Transverse colon (tissue), 4 donors: ENCODE results near the gene EPB41L1. TPM values are rescaled to one million over a fixed set of nuclear protein-coding genes. Genes with fewer than 3 reads are reported as not detected.

Experiments
- DNase-seq: peaks from one replicate; pipeline ENCODE4 v3.0.0-alpha.2; 2019
- H3K27ac ChIP-seq, 4 donors: fragments of 200-600 bp; sonication (generic); 2 replicates each; pipeline ENCODE4 v1.5.1; 2016 to 2018; ENCODE audit warnings: inconsistent platforms in 4 of 4
- H3K27me3 ChIP-seq: fragments of 200-600 bp; sonication (generic); 2 replicates; pipeline ENCODE4 v1.5.1; 2017; ENCODE audit warnings: inconsistent platforms
- H3K36me3 ChIP-seq, 4 donors: fragments of 200-600 bp; sonication (generic); 2 replicates each; pipeline ENCODE4 v1.5.1; 2017 to 2019; ENCODE audit warnings: inconsistent platforms in 4 of 4
- H3K4me1 ChIP-seq, 4 donors: fragments of 200-600 bp; sonication (generic); 2 replicates each; pipeline ENCODE4 v1.5.1; 2017 to 2020; ENCODE audit warnings: inconsistent platforms in 4 of 4
- H3K4me3 ChIP-seq, 4 donors: fragments of 200-600 bp; sonication (generic); 1 replicate in 1 of 4; 2 replicates in 3 of 4; pipeline versions ENCODE4 v1.5.1 to v1.6.1; 2017 to 2019; ENCODE audit warnings: inconsistent platforms in 4 of 4
- H3K9me3 ChIP-seq, 2 donors: fragments of 200-600 bp; sonication (generic); 2 replicates each; pipeline ENCODE4 v1.5.1; 2017 to 2019; ENCODE audit warnings: inconsistent platforms in 2 of 2
- CTCF ChIP-seq, 5 experiments: fragments of 200-600 bp in 3 of 5; fragments of 450-650 bp in 2 of 5; sonication (generic) in 3 of 5; IDR thresholded peaks; 1 replicate in 2 of 5; 2 replicates in 3 of 5; pipeline ENCODE4 v1.5.1; 2016 to 2017; ENCODE audit warnings: antibody characterized with exemption in 5 of 5, inconsistent platforms in 3 of 5, mild to moderate bottlenecking in 2 of 5, moderate library complexity in 1 of 5
- EP300 ChIP-seq: sonication (generic); formaldehyde crosslinking; IDR thresholded peaks from one replicate; pipeline ENCODE4 v1.6.1; 2017; ENCODE audit warnings: antibody characterized with exemption, low read depth
- POLR2A ChIP-seq: fragments of 450-650 bp; IDR thresholded peaks from one replicate; pipeline ENCODE4 v1.6.1; 2016; ENCODE audit warnings: antibody characterized with exemption, mild to moderate bottlenecking, moderate library complexity
- POLR2AphosphoS5 ChIP-seq, 3 donors: sonication (generic); formaldehyde crosslinking; IDR thresholded peaks; one replicate each; pipeline ENCODE4 v1.6.1; 2016; ENCODE audit warnings: antibody characterized with exemption in 3 of 3
- WGBS, 2 donors: methylation state at CpG; one replicate each; pipeline ENCODE4 v1.1.5; 2018; ENCODE audit warnings: low coverage in 1 of 2; 5-methylcytosine and 5-hydroxymethylcytosine counted together
- in situ Hi-C, 4 donors: fragments of 200-750 bp; cut with MboI; loops; one replicate each; pipeline versions ENCODE4 v1.15.0 to v1.15.1; 2017; ENCODE audit warnings: low sequenced_read_pairs in 3 of 4, low pct_ligation_motif_present in 1 of 4, low pct_unique_long_range_greater_than_20kb in 1 of 4
- intact Hi-C: fragments of 100-400 bp; cut with DNase I; formaldehyde crosslinking; loops from one replicate; pipeline ENCODE4 v1.15.1; 2023; ENCODE audit warnings: low total_unique reads
- total RNA-seq, 4 donors: library from RNA; depleted of rRNA; stranded (reverse); fragments of >200 nt; gene quantifications; one replicate each; pipeline ENCODE4 v1.1.0, GENCODE V29; 2016

The EPB41L1 gene
- total RNA-seq, 4 donors from 2014 or later, result 36.4 to 167 (median 79.4) TPM

GRCh38 chr20:36206068-36206467, 51.5 kb downstream of the EPB41L1 start:
- in situ Hi-C loops, result loop anchor here (10.0 to 25.0 kb wide), 2 partner anchors 231 to 239 kb away; no protein-coding TSS in a partner anchor
- no peak for DNase-seq
- intact Hi-C loops, result no loop called here
- H3K27ac ChIP-seq, result no peak overlapping the region
- WGBS, 2 donors, result 85 to 90% methylated on average over 2 to 9 of the region's 9 CpGs
- no peak overlapping the region for H3K4me3 ChIP-seq
- H3K36me3 ChIP-seq, result peaks cover 0 to 13% (median 0%) of the 10 kb centered on the region in 4 donors
- no peaks in the 10 kb centered on the region for H3K4me1 ChIP-seq
- no peak for TF ChIP-seq CTCF (IDR thresholded peaks at IDR 0.05)
- TF ChIP-seq POLR2A, result no peak
- no peak for TF ChIP-seq EP300
- no peak for TF ChIP-seq POLR2AphosphoS5 (IDR thresholded peaks at IDR 0.05)
- no peaks in the 10 kb centered on the region for H3K27me3 ChIP-seq
- no peaks in the 10 kb centered on the region for H3K9me3 ChIP-seq

- TF ChIP-seq POLR2AphosphoS5 (IDR thresholded peaks at IDR 0.05) (no peak), EP300 (no peak), CTCF (IDR thresholded peaks at IDR 0.05) (no peak), POLR2A (no peak)
- Histone ChIP-seq H3K36me3 (peaks cover 0 to 13% (median 0%) of the 10 kb centered on the region in 4 donors), H3K27ac (no peak overlapping the region), H3K9me3 (no peaks in the 10 kb centered on the region), H3K4me1 (no peaks in the 10 kb centered on the region), H3K27me3 (no peaks in the 10 kb centered on the region), H3K4me3 (no peak overlapping the region)
- in situ Hi-C loops (loop anchor here (10.0 to 25.0 kb wide), 2 partner anchors 231 to 238 kb away; no protein-coding TSS in a partner anchor), intact Hi-C loops (no loop called here)
- 70 to 90% methylated on average over 2 to 9 of the region's 9 CpGs for WGBS, 2 donors
- no peak for DNase-seq
Observed at GRCh38 chr20:36206641-36207040, 52.1 kb downstream of the EPB41L1 start.

GRCh38 chr20:36207602-36208001, 53.1 kb downstream of the EPB41L1 start:
- 81% methylated on average over 11 of the region's 11 CpGs; no CpG with 5 or more reads in 1 of the 2 donors for WGBS, 2 donors
- Histone ChIP-seq H3K4me3 (no peak overlapping the region), H3K4me1 (no peaks in the 10 kb centered on the region), H3K27me3 (no peaks in the 10 kb centered on the region), H3K36me3 (peaks cover 0 to 13% (median under 1%) of the 10 kb centered on the region in 4 donors), H3K9me3 (no peaks in the 10 kb centered on the region), H3K27ac (no peak overlapping the region)
- in situ Hi-C loops, result loop anchor here (10.0 to 25.0 kb wide), 2 partner anchors 230 to 237 kb away; no protein-coding TSS in a partner anchor
- DNase-seq, result no peak
- no peak for TF ChIP-seq POLR2A
- TF ChIP-seq POLR2AphosphoS5 (IDR thresholded peaks at IDR 0.05), result no peak
- TF ChIP-seq CTCF (IDR thresholded peaks at IDR 0.05), result no peak
- no peak for TF ChIP-seq EP300
- intact Hi-C loops, result no loop called here

GRCh38 chr20:36208257-36208656, 53.7 kb downstream of the EPB41L1 start:
- Histone ChIP-seq H3K27ac (no peak overlapping the region), H3K4me3 (no peak overlapping the region), H3K27me3 (no peaks in the 10 kb centered on the region), H3K4me1 (no peaks in the 10 kb centered on the region), H3K9me3 (no peaks in the 10 kb centered on the region), H3K36me3 (peaks cover 0 to 13% (median 4%) of the 10 kb centered on the region in 4 donors)
- 88% methylated on average over 10 of the region's 10 CpGs; no CpG with 5 or more reads in 1 of the 2 donors for WGBS, 2 donors
- TF ChIP-seq EP300 (no peak), POLR2A (no peak), POLR2AphosphoS5 (IDR thresholded peaks at IDR 0.05) (no peak), CTCF (IDR thresholded peaks at IDR 0.05) (no peak)
- no peak for DNase-seq
- intact Hi-C loops, result no loop called here
- in situ Hi-C loops, result loop anchor here (10.0 to 25.0 kb wide), 2 partner anchors 229 to 237 kb away; no protein-coding TSS in a partner anchor
